ENCODE measurements around the gene MPO. TPM values are rescaled to one million over a fixed set of nuclear protein-coding genes. Genes with fewer than 3 reads are reported as not detected.

Gene MPO
- total RNA-seq, 1 donor from 2014 or later, result 0.08 TPM

GRCh38 chr17:58310511-58311428 lies 30.0 kb upstream of the MPO start:
- DNase-seq (ENCODE audit: missing footprints), result peak; percentile 37
- no peak for ATAC-seq
- intact Hi-C loops (cut with DNase I), result no loop called here

GRCh38 chr17:58309918-58310259 lies 29.2 kb upstream of the MPO start:
- intact Hi-C loops (cut with DNase I), result no loop called here
- DNase-seq (ENCODE audit: missing footprints) (no peak), ATAC-seq (no peak)

- ATAC-seq, result no peak
- peak; percentile 31 for DNase-seq (ENCODE audit: missing footprints)
- intact Hi-C loops (cut with DNase I), result no loop called here
Measured at GRCh38 chr17:58308985-58309917, 28.5 kb upstream of the MPO start.

GRCh38 chr17:58308173-58308984 lies 27.6 kb upstream of the MPO start:
- intact Hi-C loops (cut with DNase I), result no loop called here
- no peak for ATAC-seq
- peak; percentile 67 for DNase-seq (ENCODE audit: missing footprints)

DNA sequence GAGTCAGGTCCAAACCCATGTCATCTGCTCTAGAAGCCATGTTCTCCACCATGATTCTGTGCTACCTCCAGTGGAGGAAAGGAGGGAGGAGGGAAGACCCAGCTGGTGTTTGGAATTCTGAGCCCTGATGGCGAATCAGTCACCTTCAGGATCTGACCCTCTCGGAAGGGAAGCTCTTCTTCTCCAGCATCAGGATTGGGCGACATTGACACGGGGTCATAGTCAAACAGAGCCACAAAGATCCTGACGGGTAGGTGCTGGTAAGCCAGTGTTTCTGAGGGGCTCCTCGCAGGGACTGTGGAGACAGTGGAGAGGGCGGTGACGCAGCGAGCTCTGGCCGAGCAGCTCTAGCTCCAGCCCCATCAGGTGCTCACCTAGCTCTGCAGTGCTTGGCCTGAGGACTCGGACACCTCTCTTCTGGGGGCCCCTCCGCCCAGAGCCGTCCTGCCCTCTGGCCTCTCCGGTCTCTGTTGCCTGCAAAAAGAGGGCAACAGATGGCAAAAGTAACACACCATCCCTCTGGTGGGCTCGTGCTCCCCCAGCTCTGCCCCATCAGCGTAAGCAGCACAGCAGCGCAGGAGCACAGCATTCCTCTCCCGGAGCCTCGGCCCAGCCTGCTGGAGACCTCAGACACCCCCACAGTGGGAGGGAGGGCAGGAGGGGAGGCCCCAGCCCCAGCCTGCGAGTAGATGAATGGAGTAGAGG lies 26.9 kb upstream of the MPO start:
- ATAC-seq (no peak), DNase-seq (ENCODE audit: missing footprints) (peak; percentile 30)
- intact Hi-C loops (cut with DNase I), result no loop called here

DNA sequence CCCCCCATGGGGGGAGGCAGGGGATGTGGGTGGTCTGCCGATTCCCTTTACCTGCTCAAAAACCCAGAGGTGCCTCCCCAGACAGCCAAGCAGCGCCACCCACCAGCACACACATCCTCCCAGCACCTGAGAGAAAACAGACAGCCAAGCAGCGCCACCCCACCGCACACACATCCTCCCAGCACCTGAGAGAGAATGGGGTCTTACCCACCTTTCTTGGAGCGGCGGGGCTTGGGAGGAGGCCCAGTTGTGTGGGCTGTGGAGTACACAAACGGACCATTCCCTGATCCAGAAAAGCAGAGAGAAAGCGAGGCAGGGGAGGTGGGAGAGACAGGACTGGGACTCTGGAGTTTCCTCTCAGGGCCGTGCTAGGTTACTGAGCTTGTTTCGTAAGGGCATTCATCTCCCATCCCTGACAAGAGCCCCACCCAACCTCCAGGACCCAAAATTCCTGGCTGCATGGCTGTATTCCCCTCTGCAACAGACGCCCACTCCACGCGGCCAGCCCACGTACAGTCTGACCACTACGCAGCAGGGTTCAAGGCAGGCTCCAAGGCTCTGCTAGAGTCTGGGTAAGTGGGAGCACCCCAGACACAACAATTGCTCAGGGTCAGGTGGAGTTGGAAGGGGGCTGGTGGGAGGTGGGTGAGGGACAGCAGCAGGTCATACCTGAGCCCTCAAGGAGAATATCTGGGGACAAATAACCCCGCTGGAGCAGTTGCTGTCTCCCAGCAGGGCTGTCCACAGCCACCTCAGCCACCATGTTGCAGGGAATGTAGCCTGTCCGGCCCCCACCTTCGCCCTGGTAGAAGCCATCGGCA lies 25.6 kb upstream of the MPO start:
- ATAC-seq (no peak), DNase-seq (ENCODE audit: missing footprints) (peak; percentile 48)
- intact Hi-C loops (cut with DNase I), result no loop called here

DNA sequence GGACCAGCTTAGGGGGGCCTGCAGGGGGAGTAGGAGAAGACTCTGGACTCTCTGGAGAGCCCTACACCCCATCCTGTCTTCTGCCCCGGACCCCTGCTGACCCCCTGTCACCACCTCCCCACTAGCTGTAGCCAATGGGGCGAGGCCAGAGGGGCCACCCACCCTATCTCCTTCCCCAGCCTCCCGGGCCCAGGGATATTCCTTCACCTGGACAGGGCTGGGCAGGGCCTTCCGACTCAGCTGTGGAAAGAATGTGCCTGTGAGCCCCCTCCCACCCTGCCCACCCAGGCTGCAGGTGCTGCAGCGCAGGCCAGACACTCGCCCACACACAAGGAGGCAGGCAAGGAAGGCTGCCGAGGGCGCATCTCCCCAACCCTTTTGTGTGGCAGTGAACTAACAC lies 24.9 kb upstream of the MPO start:
- intact Hi-C loops (cut with DNase I), result no loop called here
- peak; percentile 16 for DNase-seq (ENCODE audit: missing footprints)

GRCh38 chr17:58304750-58305486 lies 24.2 kb upstream of the MPO start:
- ATAC-seq (no peak), DNase-seq (ENCODE audit: missing footprints) (peak; percentile 15)
- intact Hi-C loops (cut with DNase I), result no loop called here

More for the DNA sequence above, 24.9 kb upstream of the MPO start:
- no peak for ATAC-seq

GRCh38 chr17:58303971-58304749 lies 23.4 kb upstream of the MPO start:
- DNase-seq (ENCODE audit: missing footprints) (peak; percentile 76), ATAC-seq (peak; percentile 68)
- intact Hi-C loops (cut with DNase I), result no loop called here

DNA sequence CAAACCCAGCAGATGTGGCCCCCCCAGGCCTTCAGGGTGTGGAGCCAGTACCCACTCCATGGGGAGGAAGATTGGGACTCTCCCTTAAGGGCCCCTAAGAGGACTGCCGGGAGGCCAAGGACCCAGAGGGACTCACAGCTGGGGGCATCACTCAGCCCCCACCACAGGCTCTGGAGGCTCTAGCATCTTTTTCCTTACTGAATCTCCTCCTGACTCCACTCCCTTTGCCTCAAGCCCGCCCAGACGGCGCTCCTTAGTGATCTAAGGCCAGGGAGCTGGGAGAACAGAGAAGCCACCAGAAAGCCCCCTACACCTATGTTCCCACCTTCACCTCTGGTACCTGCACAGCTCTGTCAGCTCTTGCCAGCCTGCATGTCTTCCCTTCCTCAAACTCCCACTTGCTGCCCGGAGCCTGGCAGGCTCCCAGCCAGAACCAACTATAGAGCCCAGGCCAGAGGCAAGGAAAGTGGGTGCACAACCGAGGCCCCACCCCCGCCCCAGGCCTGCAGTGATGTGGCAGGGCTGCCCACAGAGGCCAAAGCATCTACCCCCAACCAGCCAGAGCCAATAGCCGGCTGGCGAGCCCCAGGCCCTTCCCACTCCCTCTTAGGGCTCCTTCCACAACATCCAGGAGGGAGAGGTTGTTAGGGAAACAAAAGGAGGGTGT lies 22.3 kb upstream of the MPO start:
- intact Hi-C loops (cut with DNase I), result no loop called here
- ATAC-seq (no peak), DNase-seq (ENCODE audit: missing footprints) (peak; percentile 28)

GRCh38 chr17:58302171-58302918 lies 21.6 kb upstream of the MPO start:
- intact Hi-C loops (cut with DNase I), result no loop called here
- DNase-seq (ENCODE audit: missing footprints), result peak; percentile 17

GRCh38 chr17:58301504-58302150 lies 20.9 kb upstream of the MPO start:
- no peak for ATAC-seq
- DNase-seq (ENCODE audit: missing footprints), result peak; percentile 20
- intact Hi-C loops (cut with DNase I), result no loop called here

More at GRCh38 chr17:58302171-58302918, 21.6 kb upstream of the MPO start:
- ATAC-seq, result no peak

DNA sequence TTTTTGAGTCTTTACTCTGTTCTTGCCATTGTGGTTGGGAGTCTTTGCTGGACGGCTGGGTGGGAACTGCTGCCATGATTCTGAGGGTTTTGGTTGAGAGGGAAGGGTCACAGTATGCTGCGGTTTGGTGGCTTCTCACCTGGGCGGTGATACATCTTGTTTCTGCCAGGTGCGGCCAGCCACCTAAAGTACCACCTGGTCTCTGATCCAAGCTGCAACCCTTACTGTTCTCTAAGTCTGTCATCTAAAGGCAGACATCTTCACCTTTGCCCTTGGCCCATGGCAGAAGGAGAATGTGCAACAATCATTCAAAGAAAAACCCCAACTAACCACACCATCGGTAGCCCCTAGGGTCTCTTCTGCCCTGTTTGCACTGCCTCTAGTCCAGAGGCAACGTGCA lies 19.6 kb upstream of the MPO start:
- DNase-seq (ENCODE audit: missing footprints), result peak; percentile 45
- intact Hi-C loops (cut with DNase I), result no loop called here
- ATAC-seq, result no peak

DNA sequence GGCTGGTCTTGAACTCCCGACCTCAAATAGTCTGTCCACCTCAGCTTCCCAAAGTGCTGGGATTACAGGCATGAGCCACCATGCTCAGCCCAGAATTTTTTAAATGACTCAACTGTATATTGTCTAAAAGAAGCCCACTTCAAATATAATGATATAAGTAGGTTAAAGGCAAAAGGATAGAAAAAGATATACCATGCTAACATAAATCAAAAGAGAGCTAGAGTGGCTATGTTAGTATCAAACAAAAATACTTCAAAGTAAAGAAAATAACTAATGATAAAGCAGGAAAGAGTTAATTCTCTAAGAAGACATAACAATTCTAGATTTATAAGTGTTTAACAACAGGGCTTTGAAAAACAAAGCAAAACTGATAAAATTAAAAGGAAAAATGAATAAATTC lies 13.3 kb upstream of the MPO start:
- ATAC-seq (no peak), DNase-seq (ENCODE audit: missing footprints) (no peak)
- intact Hi-C loops (cut with DNase I), result no loop called here

Measured in Right ventricle myocardium inferior (tissue), 1 donor.